Activated CD8-positive, alpha-beta memory T cell treated with anti-CD3 and anti-CD28 coated beads for 36 hours (primary cell): ENCODE results near the gene SETBP1. TPM values are rescaled to one million over a fixed set of nuclear protein-coding genes. Genes with fewer than 3 reads are reported as not detected.

ENCODE experiments used
- CTCF ChIA-PET: fragments of 350-600 bp; sonication (Branson Sonifier 250); formaldehyde crosslinking; loops from one replicate; lab custom pipeline; 2021; ENCODE audit warnings: antibody characterized with exemption; lab: Charles Lee
- POLR2A ChIA-PET: fragments of 350-600 bp; sonication (Branson Sonifier 250); formaldehyde crosslinking; loops from one replicate; lab custom pipeline; 2021; ENCODE audit warnings: antibody characterized with exemption; lab: Charles Lee
- total RNA-seq, 2 experiments: library from RNA; stranded (reverse); gene quantifications; one replicate each; pipeline ENCODE4 v1.2.3, GENCODE V29; 2021

The SETBP1 gene
- total RNA-seq, 2 experiments from 2014 or later, result 17.3 to 18.4 TPM

DNA sequence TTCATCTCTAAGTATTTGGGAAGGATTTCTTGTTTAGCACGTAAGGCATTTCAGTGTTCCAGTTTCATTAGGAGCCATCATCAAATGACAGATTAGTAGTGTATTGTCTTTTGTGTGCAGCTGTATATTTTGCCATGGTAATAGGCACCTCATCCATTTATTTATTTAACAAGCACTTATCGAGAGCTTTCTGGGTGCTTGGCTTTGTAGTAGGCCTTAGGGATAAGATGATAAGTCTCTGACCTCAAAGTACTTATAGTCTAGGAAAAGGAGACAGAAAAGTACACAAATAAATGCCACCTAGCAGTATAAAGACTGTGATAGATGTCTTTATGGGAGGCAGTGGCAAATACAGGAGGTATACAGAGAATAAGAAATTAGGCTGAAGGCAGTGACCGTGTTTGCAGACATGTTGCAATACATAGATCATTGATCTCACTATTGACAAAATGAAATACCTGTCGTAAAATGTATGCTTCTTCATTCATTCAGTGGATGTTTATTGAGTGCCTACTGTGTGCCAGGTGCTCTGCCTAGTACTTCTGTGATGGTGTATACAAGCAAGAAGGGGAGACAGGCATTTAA is 265.9 kb downstream of the SETBP1 start:
- ChIA-PET POLR2A (no interaction called here), CTCF (interaction anchor here (1.2 kb wide), 1 partner anchor 267 kb away, joined by 4 read pairs; no protein-coding TSS in a partner anchor)

DNA sequence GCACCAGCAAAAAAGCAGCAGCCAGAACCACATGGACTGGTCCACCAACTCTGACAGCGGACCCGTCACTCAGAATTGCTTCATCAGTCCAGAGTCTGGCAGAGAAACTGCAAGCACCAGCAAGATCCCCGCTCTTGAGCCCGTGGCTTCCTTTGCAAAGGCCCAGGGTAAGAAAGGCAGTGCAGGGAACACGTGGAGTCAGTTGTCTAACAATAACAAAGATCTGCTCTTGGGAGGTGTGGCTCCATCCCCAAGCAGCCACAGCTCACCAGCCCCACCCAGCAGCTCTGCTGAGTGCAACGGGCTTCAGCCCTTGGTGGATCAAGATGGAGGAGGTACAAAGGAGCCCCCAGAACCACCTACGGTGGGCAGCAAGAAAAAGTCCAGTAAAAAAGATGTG is 269.3 kb downstream of the SETBP1 start:
- CTCF ChIA-PET, result no interaction called here
- POLR2A ChIA-PET, result no interaction called here

DNA sequence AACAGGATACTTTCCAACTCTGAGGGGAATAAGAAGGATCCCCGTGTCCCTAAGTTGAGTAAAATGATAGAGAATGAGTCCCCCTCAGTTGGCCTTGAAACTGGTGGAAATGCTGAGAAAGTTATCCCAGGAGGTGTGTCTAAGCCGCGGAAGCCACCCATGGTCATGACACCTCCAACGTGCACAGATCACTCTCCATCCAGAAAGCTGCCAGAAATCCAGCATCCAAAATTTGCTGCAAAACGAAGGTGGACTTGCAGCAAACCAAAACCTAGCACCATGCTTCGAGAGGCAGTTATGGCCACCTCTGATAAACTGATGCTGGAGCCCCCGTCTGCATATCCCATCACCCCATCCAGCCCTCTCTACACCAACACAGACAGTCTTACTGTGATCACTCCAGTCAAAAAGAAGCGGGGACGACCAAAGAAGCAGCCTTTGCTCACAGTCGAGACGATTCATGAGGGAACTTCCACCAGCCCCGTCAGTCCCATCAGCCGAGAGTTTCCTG is 270.1 kb downstream of the SETBP1 start:
- CTCF ChIA-PET, result no interaction called here
- POLR2A ChIA-PET, result no interaction called here

DNA sequence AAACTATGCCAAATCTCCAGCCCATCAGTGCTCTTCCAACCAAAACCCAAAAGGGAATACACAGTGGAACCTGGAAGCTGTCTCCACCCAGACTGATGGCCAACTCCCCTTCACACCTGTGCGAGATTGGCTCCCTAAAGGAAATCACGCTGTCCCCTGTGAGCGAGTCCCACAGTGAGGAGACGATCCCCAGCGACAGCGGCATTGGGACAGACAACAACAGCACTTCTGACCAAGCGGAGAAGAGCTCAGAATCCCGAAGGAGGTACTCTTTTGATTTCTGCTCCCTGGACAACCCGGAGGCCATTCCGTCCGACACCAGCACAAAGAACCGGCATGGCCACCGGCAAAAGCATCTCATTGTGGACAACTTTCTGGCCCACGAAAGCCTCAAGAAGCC is 271.1 kb downstream of the SETBP1 start:
- POLR2A ChIA-PET, result no interaction called here
- CTCF ChIA-PET, result no interaction called here

DNA sequence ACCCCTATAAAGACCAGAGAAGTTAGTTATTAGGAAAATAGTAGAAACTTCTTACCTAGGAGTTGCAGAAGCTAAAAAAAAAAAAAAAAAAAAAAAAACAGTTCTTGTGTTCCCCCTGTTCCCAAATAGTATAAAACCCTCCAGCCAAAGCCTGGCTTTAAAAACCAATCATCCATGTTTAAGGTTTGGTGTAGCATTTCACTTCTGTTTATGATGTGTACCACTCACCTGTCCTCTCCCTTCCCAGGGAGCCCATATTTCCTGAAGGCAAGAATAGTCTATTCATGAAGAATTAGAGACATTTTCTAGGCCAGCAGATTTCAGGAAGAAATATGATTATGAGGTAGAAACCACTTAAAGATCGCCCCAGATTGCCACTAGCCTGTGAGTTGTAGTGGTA is 273.6 kb downstream of the SETBP1 start:
- POLR2A ChIA-PET, result no interaction called here
- CTCF ChIA-PET, result no interaction called here

DNA sequence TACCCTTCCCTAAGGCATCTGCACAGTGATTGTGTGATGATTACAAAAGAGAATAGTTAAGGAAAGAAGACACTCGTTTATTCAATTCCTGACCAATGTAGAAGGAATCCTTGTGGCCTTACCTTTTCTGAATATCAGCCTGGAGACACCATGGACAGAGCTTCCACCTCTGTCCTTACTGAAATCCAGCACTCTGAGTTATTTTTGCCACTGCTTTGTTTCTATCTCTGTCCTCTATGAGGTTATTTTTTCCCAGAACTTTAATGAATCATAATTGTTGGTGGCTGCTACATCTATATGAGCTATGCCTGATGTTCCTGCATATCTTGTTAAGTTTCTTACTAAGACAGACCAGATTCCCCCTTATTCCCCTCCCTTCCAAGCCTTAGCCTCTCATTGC is 275.1 kb downstream of the SETBP1 start:
- ChIA-PET POLR2A (interaction anchor here (0.6 kb wide), 1 partner anchor 239 kb away, joined by 6 read pairs; no protein-coding TSS in a partner anchor), CTCF (no interaction called here)

DNA sequence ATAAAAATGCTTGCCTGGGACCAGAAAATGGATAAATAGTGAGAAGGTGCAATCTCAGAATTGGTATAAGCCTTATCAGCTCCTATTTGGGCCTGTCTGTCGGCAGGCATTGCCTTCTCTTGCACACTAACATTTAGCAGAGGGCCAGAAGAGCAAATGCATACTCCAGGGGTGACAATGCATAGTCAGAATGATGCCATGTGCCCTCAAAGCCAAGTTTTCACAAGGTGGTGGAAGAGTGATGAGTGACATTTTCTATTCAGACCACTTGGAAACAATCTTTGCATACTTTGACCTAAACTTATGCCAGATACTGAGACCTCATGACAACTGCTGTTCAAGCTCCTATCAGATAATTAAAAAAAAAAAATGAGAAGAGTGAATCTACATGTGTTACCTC is 276.3 kb downstream of the SETBP1 start:
- ChIA-PET CTCF (no interaction called here), POLR2A (no interaction called here)

DNA sequence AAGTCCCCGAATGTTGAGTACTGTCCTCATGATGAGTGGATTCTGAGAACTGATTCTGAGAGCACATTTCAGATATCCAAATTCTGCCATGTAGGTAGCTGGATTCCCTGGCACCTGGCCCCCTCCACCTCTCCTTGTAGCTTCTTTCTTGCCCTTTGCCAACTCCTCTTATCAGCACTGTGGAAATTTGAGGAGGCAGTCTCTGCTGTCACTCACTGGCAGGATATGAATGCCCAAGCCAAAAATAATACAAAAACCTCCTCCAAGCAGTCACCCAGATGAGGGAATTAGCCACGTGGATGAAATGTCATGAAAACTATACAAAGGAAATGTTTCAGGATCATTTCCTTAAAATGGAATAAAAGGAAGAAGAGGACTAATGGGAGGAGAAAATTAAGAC is 276.8 kb downstream of the SETBP1 start:
- ChIA-PET POLR2A (no interaction called here), CTCF (no interaction called here)

DNA sequence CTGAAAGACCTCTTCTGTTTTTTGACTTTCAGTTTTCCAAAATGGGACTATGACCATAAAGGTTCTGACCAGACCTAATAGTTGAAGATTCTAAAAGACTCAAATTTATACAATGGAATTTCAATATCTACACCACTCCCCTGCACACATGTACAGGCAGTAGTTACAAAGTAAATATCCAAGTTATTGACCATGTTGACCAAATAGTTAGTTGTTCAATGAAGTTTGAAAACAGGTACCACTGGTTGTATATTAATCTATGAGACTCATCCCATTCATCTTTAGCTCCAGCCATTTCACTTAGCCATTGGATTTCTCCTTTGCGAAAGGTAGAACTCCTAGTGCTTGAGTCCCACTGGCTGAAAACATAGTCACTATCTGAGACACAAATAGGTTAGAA is 277.4 kb downstream of the SETBP1 start:
- CTCF ChIA-PET, result interaction anchor here (0.7 kb wide), 1 partner anchor 117 kb away, joined by 3 read pairs; no protein-coding TSS in a partner anchor
- POLR2A ChIA-PET, result no interaction called here

DNA sequence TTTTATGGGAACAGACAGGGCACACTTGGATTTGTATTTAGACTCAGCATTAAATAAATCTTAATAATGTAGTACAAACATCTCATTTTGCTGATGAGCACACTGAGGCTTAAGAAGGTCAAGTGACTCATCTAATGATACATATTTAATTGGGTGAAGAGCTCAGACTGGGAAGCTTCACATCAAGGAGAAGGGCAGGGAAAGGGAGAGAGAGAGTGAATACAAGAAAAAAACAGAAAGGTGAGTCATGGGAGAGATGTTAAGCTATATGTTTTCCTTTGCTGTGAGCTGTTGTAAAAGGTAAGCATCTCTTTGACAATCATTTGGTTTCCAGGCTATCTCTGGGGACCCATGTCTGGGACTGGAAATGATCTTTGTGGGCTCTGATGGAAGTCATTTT is 277.8 kb downstream of the SETBP1 start:
- CTCF ChIA-PET, result interaction anchor here (0.7 kb wide), 1 partner anchor 117 kb away, joined by 3 read pairs; no protein-coding TSS in a partner anchor
- POLR2A ChIA-PET, result no interaction called here

DNA sequence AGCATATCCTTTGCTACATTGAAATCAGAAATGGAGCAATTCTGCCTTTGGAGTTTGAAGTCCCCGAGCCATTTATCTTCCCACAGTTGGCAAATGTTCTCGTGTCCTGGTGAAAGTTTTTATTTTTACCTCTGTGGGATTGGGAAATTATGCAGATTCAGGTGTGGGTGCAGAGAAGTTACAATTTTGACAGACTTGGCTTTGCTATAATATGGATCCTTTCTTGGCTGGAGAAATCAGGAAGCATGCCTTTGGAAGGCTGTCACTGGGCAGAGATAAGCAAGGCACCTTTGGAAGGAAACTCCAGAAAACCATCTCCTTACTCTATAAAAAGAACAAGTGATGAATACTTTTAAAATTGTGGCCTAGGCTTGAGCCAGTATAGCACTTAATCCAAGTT is 278.3 kb downstream of the SETBP1 start:
- CTCF ChIA-PET, result no interaction called here

DNA sequence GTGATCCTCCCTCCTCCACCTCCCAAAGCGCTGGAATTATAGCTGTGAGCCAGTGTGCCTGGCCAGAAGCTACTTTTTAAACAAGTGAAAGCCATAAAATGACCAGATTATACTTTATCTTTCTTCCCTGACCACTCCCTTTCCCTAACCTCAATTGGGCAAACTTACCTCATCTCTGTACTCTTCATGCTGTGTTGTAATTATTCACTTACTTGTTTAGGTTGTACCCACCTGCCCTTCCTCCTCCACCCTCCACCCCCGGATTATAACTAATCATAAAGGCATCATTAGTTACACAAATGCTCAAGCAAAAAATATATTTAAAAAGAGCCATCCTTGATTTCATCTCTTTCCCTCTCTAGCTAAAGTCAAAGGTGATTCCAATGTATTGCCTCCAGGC is 279.9 kb downstream of the SETBP1 start:
- CTCF ChIA-PET, result no interaction called here
- POLR2A ChIA-PET, result no interaction called here

More for the DNA sequence above, 278.3 kb downstream of the SETBP1 start:
- POLR2A ChIA-PET, result no interaction called here

DNA sequence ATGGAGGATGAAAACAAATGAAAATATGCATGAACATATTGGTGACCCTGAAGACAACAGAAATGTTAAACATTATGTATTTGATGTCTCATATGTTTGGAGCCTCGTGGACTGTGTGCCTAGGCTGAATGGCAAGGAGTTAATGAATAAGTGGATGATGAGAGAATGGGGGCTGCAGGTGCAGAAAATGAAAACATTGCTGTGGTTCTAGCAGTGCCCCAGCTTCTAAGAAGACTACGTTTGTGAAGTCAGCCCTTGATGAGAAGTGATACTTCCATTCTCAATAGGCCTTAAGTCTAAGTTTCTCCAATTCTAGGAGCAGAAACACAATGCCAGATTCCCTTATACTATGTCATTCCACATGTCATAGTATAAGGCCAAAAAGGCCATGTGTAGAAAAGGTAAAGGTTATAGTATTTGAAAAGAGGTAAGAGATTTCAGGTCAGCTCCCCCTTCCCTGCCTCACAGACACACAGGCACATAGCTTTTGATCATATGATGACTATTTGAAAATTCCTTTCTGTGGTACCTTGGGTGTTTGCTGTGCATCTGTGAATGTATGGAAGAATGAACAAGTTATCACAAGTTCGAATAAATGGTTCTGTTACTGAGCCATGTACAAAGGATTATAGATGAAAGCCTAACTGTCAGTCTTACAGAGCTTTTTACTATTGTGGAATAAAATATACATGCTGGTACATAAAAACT is 280.8 kb downstream of the SETBP1 start:
- POLR2A ChIA-PET, result no interaction called here
- CTCF ChIA-PET, result interaction anchor here (0.6 to 1.4 kb wide), 2 partner anchors 251 to 285 kb away, joined by 3 read pairs; no protein-coding TSS in a partner anchor

DNA sequence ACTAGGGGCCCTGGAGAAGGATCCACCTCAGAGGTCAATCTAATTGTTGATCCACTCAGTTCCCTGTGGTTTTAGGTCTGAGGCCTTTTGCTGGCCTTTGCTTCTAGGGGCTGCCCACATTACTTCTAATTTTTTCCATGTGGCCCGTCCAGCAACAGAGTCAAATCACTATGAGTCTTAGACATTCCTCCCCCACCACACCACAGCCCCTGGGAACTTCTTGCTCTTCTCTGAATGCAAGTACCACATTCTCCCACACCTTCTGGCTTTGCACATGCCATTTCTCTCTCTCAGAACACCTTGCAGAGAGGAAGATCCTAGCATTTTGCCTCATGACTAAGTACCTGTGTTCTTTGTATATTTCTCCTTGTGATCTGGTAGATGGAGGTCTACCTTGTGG is 286.9 kb downstream of the SETBP1 start:
- CTCF ChIA-PET, result no interaction called here
- POLR2A ChIA-PET, result no interaction called here

DNA sequence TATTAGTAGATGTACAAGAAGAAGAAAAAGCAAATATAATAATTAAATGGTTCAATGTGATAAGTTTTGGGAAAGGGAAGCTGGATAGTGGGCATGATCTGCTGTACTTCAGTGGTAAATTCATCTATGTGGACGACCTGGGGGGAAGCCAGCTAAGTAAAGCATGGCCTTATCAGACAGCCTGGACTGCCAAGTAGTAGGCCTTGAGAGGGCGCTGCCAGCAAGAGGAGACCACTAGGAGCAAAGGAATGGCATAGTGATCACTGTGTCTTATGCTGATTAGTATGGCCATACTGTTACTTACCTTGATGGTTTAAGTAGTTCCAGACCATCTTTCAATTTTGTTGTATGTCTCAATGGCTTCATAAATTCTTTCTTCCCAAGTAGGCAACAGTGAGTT is 287.6 kb downstream of the SETBP1 start:
- POLR2A ChIA-PET, result no interaction called here
- CTCF ChIA-PET, result no interaction called here

DNA sequence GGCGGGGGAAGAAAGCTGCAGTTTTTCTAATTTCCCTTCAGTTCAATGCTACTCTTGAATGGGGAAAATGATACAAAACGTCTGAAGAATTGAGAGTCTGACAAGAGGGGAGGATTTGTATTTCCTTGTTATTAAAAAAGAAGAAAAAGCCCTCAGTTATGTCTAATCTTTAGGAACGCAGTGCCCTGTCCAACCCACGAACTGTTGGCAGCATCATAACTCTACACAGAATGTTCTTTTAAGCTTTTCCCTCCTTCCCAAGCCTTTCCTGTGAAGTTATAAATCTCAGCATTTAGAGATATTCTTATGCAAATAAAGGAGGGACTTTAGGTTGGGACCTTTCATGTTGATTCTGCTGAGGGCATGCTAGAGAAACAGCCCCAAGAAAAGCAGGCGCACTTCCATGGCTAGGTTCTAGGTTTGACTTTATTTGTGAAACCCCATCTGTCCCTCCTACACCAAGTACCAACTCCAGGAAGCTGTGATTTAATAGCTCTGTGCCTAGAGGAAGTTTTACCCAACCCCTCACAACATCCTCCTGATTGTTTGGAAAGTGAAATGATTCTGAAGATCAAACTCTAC is 288.6 kb downstream of the SETBP1 start:
- POLR2A ChIA-PET, result no interaction called here
- CTCF ChIA-PET, result no interaction called here

DNA sequence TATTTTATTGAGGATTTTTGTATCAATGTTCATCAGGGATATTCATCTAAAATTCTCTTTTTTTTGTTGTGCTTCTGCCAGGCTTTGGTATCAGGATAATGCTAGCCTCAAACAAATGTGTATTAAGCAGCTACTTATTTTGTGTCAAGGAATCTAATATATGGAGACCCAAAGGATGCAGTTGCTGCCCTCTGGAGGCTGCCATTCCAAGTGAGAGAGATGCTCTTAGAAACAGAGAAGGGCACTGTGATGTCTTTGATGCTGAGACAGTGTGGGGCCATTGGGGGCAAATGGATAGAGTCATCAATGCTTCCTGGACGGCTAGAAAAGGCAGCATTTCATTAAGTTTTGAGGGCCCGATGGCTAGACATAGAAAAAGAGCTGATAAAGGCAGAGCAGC is 292.6 kb downstream of the SETBP1 start:
- ChIA-PET CTCF (interaction anchor here (0.8 kb wide), 1 partner anchor 239 kb away, joined by 3 read pairs; no protein-coding TSS in a partner anchor), POLR2A (no interaction called here)

DNA sequence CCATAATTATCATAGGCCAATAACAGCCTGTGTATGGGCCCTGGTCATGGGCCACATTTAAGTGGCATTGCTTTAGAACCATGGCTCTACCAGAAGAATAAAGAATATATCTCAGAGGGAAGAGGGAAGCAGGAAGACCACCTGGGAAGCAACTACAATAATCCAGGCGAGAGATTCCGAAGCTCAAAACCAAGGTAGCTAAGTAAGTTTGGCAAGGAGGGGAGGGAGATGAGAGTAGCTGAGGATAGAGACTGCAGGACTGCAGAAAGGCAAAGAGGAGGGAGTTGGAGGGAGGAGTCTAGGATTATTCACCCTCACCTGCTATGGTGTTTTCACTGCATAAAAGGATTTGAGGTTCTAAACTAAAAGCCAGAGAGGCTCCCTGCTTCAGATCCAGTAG is 293.5 kb downstream of the SETBP1 start:
- ChIA-PET CTCF (no interaction called here), POLR2A (no interaction called here)

DNA sequence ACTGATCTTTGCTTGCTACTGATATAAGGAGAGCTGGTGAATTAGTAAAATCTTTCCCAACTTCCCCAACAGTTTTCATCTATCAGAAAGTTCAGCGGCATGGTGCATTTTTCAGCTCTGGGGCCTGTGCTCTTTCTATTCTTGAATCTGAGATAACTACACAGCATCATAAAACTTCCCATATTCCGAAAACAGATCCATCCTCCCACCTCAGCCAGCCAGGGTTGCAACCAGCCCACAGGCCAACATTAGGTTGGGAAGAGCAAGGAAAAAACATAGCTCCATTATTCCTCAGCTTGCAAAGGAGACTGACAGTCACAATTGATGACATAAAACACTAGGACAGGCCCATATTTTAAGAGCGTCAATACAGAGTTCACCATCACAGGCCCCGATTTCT is 297.2 kb downstream of the SETBP1 start:
- ChIA-PET CTCF (no interaction called here), POLR2A (no interaction called here)

DNA sequence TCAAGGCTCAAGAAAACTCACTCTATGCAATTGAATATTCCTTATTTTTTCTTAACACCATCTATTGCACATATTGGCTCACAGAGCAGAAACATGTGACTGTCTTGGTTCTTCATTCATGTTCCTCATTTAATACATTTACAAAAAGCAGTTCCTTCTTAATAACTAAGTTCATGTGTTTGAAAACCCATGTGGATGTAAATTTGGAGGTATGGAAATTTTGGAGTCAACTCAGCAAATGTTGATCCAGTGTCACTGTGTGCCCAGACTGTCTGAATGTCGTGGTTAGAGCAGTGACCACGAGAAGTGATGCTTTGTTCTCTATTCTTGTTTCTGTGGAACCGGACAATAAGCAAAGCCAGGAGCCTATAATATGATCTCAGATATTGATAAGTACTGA is 299.1 kb downstream of the SETBP1 start:
- ChIA-PET CTCF (no interaction called here), POLR2A (no interaction called here)

DNA sequence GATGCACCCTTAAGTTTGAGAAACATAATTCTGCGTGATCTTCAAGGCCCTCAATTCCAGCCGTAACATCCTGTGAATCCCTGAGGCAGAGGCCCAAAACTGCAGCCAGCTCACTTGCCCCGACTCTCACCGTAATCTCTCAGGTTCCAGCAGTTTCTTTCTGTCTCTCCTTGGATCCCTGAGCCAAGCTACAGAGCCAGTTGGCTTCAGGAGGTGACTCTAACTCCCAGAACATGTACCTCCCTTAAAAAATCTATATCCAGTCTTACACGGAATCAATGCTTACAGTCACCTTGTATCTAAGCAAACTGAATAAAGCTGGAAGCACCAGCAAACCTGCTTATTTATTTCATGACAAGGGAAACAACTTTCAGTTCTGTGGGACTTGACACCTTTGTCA is 300.4 kb downstream of the SETBP1 start:
- ChIA-PET POLR2A (no interaction called here), CTCF (no interaction called here)
